Sigmoid colon (tissue), 4 donors: ENCODE results near the gene CC2D2A.

ENCODE experiments used
- CTCF ChIP-seq, 4 experiments: fragments of 450-650 bp in 3 of 4; fragments of 200-600 bp in 1 of 4; IDR thresholded peaks; one replicate each; pipeline ENCODE4 v1.5.1; 2016 to 2019; ENCODE audit warnings: antibody characterized with exemption in 4 of 4, mild to moderate bottlenecking in 3 of 4, moderate library complexity in 2 of 4
- EP300 ChIP-seq, 4 donors: sonication (generic); formaldehyde crosslinking; IDR thresholded peaks; one replicate each; pipeline ENCODE4 v1.6.1; 2017; ENCODE audit warnings: antibody characterized with exemption in 4 of 4
- POLR2A ChIP-seq, 2 donors: fragments of 450-650 bp; IDR thresholded peaks; one replicate each; pipeline ENCODE4 v1.6.1; 2016; ENCODE audit warnings: antibody characterized with exemption in 2 of 2, mild to moderate bottlenecking in 2 of 2, moderate library complexity in 2 of 2

DNA sequence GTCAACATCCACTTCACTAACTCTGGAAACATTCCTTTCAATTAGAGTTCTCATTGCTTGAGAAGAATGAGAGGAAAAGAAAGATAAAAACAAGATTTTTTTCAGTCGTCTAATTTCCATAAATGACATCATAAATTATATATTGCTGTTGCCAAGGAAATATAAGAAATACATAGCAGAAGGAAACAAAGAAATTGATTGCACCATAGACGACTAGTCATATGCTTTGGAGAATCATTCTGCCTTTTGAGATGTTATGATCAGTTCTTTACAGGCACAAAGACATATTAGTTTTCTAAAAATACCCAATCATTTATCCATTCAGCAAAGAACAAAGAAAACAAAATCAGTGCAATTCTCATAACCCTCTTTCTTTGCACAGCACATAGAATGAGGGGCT is 42.5 kb upstream of the CC2D2A start:
- TF ChIP-seq CTCF (IDR thresholded peaks at IDR 0.05) (no peak), POLR2A (IDR thresholded peaks at IDR 0.05) (no peak), EP300 (IDR thresholded peaks at IDR 0.05) (no peak)
